ENCODE results near the gene CPED1.
"Not testable (repeated sequence)": the region's sequence is repeated elsewhere in the genome, so short reads cannot be mapped to it uniquely, and the experiment has no call there.

The CPED1 gene

DNA sequence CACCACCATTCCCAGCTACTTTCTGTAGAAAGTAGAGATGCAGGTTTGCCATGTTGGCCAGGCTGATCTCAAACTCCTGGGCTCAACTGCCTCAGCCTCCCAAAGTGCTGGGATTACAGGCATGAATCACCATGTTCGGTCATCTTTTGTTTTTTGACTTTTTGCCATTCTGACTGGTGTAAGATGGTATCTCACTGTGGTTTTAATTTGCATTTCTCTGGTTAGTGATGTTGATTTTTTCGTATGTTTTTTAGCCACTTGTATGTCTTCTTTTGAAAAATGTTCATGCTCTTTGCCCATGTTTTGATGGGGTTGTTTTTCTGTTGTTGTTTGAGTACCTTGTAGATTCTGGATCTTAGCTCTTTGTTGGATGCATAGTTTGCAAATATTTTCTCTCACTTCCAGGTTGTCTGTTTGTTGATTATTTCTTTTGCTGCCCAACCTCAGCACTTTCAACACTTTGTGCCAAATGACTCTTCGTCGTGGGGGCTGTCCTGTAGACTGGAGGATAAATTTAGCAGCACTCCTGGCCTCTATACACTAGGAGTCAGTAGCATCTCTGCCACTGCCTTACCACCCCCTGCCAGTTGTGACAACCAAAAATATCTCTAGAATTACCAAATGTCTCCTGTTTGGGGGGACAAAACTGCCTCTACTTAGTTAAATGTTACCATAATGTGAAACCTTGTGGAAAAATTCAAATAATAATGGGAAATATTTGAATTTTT, 6.5 kb upstream of the CPED1 start:
- no peak for DNase-seq

DNA sequence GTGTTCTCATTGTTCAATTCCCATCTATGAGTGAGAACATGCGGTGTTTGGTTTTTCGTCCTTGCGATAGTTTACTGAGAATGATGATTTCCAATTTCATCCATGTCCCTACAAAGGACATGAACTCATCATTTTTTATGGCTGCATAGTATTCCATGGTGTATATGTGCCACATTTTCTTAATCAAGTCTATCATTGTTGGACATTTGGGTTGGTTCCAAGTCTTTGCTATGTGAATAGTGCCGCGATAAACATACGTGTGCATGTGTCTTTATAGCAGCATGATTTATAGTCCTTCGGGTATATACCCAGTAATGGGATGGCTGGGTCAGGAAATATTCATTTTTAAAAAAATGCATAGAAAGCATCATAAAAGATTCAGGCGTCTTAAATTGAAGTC, 4.9 kb upstream of the CPED1 start:
- DNase-seq = not testable (repeated sequence)

DNA sequence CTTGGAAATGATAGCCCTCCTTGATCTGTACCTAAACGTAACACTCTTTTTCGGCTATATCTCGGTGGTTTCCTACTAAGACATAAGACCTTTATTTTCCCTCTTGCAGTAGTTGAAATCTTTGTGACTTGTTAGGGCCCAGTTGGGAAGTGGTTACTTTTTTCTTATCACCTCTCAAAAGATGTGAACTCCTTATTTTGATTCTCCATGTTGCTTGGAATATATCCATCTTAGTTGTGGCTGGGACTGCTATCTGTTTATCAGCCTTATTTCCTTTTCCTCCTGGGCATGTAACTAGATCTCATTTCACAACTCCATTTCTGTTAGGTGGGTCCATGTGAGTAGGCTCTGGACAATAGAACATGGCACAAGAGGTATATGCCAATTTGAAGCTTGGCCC, 4.1 kb upstream of the CPED1 start:
- no peak for DNase-seq

DNA sequence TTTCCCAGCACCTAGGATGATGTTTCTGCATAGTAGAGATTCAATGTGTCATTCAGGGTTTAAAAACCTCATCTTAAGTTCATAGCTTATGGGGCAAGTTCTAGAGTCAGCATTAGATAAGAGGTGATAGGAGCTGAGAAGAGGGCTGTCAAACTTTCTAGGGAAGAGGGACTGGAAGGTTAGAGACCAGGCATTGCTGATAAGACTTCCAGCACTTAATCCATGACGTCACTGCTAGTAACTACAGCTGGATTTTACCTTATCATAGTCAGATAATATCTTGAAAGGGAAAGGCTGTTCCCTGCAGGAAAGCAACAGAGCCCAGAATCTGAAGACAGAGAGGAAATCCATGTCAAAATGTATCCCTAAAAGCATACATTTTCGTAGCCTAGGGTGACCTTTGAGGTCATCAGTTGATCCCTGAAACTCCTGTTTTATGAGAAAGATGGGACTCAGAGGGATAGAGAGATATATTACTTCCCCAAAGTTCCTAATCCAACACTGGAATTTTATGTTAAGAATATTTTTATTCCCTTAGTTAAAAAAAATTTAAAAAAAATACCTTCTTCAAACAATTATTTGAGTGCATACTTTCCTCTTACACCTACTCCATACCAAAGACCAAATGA, 3.3 kb upstream of the CPED1 start:
- DNase-seq = no peak

DNA sequence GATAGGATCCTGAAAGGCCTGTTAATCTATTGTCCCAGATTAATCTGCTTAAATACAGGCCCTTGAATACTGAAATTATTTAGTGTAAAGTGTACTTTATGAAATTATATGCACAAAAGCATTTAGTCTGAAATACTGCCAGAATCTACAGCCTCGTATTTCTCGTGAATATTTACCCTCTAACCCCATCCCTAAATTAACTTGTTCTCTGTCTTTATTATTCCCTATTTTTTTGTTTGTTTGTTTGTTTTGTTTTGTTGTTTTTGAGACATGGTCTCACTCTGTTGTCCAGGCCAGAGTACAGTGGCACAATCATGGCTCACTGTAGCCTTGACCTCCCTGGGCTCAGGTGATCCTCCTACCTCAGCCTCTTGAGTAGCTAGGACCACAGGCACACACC, 2.7 kb upstream of the CPED1 start:
- no peak for DNase-seq

DNA sequence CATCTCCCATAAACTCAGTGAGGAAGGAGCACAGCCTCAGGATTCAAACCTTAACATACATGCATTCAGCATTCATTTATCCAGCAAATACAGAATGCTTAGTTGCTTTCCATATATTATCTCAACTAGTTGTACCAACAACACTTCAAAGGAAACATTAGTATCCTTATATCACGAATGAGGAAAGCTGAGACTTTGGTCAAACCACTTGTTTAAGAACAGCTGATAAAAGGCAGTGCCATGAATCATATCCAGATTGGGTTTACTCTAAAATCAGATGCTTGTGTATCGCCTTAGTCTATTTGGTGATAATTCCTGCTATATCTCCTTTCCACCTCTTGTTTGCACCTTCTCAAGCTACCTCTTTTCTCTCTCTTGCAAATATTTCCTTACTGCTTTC, 1.9 kb upstream of the CPED1 start:
- DNase-seq = no peak

DNA sequence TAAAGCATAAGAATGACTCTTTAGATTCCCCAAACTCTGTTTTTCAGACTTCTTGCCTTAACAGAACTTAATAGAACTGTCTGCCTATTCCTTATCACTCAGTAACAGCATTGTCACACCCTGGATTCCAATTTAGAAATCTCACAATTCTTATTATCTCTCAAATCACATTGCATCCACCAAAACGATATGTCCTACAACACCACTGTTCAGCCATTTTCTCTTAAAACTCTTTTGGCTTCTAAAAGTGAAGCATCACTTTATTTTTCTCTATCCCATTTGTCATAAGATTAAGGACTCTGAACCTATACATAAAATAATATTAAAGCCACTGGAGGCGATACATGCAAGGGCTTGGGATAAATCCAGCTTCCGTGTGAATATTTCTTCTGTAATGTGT, 1.2 kb upstream of the CPED1 start:
- no peak for DNase-seq

DNA sequence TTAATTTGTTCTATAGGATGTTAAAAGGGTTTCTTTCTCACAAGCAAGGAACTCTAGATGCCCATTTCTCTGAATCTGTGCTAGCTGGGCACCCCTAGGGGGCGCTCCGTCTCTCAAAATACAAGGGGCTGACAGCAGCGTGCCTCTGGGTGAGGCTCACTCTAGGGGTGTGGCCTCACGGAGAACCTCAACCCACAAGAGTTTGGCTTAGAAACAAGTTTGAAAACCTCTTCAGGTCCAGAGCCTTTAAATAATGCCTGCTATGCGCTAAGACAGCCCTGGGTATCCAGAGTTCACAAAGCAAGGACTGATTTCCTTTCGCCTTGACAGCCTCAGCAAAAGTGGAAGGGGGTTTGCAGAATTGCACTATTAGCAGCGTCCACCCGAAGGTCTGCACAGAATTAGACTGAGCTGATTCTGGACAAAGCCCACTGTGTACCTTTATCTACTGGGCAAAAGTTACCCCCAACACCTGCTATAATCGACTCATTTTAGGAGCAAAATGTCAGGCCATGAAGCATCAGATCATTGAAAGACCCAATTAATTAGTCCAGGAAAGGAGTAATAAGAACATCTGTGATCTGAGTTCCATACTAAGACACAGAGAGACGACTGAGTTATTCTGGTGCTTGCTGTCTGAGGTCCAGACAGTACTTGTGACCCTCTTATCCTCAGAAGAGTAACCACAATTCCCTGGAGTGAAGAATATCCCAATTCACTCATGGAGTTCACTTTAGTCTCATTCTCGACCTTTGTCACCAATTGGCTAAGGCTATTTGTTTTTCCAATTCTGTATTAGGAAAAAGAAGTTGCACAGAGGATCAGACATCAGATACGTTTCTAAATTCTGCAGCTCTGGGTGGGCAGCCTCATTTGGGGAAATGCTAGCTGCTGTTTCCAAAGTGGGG, 574 bp upstream of the CPED1 start:
- peak; percentile 8 for DNase-seq

DNA sequence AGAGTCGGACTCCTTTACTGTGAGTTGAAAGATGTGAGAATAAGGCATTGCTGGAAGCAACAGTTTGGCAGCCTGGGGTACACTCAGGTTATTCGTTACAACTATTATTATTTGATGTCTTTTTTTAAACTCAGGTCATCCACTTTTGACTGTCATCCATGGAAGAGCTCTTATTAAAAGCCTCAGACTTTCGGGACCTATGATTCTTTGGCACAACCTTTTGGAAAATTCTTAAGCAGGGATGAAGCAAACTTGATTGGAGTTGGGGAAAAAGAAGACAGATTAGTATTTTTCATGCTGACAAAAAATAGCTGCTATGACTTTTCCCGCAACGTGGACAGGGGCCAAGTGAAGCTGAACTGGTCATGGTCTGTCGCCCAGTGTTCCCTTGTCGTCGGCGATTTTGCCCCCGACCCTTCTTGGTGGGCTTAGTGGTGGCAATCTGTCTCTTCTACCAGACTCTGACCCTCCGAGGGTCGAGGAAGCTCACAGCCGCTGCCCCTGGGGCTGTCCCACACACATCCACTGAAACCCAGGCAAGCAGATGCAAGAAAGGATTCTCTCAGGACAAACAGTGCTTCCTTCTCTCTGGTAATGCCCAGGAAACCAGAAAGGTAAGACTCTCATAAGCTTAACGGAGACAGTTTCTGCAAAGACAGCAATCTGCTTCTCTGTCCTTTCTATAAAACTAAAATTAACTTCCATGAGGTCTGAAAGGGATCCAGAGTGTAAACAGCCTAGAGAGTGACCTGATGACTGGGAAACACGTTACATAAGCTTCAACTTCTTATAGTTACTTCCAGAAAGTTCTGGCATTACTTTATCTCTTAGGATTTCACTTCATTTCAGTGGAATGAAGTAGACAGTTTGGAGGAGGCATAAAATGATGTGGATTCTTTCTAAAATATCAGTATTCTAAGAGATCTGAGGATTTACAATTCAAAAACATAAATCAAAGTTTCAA, 1.0 kb downstream of the CPED1 start:
- DNase-seq = no peak

DNA sequence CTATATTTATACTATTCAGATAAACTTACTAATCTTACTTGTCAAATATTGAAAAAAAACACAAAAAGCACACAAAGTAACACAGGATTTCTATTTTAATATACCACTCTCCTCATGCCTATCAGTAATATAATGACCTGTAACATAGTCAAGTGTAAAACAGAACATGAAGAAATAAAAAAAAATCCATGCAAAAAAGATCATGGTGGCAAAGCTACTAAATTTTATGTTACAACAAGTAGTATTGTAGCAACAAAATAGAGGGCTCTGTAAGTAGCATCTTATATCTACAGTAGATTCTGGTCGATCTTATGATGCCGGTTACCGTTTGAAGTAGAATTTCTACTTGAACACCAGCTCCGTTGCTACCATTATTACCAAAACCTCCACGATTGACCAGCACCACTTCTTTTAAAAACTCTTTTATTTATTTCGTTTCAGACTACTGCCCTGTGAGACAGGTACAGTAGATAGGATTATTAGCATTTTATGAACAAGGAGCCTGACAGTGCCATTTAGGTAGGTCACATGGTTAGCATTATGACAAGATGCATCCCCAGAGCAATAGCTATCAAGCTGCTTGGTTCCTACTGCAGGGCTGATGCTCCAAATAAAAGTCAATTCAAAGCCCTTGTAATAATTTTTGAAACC, 2.1 kb downstream of the CPED1 start:
- no peak for DNase-seq

DNA sequence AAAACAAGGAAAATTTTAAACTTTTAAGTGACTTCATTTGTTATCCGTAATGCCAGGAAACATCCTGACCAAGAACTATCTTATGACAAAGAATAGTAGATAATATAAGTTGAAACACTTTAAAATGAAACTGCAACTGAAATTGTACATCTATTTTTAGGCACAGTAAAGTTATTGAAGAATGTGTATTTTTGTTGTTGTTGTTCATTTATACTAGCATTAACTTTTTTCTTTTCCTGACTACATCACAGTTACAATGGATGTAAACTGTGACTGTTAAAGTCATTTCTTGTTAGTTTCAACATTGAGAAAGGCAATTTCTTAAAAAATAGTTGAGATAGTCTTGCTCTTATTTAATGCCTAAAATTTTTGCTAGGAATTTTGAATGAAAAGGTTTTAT, 2.6 kb downstream of the CPED1 start:
- no peak for DNase-seq

DNA sequence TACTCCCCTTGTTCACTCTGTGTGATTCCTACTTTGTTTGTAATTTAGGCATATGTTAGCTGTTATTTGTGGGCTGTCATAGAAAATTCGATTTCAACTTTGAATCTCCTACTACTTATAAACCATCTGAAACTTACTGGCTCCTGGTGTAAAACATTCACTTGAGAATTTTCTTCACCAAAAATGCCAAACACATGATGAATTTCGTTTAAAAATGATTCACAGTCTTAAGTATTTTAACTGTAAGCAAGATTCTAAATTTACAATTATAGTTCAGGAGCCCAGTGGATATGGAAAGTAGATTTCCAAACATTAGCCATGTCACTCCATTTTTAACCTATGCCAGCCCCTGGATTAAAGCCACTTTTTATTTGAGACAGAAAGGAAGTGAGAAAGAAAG, 3.1 kb downstream of the CPED1 start:
- no peak for DNase-seq

DNA sequence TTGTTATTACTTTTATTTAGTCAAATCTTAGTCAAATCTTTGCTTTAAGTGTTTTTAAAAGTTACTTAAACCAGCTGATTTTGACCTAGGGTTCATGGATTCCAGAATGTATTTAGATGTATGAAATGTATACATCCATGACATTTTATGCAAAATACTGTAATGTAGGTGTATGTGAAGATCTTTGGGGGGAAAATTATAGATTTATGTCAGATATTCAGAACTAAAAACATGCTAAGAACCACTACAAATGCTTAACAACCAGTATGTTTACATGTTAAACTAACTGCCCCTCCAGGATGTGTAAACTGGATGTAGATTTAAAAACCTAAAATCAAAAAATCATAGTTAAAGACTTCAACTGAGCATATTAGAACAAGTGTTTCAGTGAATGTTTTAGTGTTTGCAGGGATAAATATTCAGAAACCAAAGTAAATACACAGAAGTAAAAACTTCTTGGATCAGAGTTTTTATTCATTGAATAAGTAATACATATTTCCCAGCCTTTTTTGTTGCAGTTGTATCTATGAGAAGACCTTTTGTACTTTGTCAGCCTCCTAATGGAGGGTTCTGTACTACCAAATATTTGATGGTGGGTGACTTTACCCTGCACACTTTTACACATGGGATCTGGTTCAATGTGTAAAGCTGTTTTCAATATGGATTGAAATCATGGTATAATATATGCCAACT, 3.9 kb downstream of the CPED1 start:
- DNase-seq = no peak

DNA sequence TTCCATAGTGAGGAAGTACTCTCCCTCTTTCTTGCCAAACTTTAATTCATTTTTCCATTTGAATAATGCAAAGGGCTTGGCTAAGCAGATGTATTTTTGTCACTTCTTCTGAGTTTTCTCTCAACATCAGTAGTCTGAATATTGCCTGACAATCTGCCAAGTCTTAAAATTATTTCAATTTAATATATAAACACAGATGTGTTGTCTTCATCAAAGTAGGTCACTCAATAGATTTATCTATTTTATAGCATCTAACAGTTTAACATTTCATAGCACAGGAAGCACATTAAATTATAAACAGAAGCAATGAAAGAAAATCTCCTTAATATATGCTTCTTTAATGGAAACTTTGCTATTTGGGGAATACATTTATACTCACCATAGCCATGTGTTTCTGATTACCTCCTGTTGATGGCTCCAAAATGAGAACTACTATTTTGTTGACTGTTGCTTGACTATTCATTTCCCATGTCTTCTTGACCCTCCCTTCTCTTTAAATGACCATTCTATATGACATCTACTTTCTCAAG, 4.5 kb downstream of the CPED1 start:
- no peak for DNase-seq

DNA sequence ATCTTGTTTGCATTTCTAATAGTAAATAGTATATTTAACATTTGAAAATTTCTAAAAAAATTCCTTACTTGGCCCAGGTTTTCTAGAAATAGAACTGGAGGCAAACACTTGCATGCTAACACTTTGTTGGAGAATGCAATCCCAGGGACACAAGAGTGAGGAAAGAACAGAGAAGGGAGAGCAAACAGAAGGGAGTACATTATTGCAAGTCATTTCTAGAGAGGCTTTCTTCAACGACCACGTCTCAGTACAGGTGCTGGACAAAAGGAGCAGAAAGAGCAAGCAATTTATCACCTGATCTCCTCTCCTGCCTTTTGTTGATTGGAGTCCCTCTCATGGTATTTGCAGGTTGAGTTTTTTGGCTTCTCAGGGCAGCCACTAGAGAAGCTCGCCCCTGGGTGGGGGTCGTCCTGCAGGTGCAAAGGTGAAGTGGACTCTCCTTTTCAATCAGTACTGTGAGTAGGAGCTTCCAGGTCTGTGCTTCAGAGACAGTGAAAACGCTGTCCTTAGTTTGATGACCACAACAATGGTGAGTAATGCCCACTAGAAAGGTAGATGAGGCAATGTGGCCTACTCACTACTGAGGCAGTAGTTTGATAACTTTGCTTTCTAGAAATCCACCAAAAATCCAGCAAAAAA, 5.2 kb downstream of the CPED1 start:
- no peak for DNase-seq

DNA sequence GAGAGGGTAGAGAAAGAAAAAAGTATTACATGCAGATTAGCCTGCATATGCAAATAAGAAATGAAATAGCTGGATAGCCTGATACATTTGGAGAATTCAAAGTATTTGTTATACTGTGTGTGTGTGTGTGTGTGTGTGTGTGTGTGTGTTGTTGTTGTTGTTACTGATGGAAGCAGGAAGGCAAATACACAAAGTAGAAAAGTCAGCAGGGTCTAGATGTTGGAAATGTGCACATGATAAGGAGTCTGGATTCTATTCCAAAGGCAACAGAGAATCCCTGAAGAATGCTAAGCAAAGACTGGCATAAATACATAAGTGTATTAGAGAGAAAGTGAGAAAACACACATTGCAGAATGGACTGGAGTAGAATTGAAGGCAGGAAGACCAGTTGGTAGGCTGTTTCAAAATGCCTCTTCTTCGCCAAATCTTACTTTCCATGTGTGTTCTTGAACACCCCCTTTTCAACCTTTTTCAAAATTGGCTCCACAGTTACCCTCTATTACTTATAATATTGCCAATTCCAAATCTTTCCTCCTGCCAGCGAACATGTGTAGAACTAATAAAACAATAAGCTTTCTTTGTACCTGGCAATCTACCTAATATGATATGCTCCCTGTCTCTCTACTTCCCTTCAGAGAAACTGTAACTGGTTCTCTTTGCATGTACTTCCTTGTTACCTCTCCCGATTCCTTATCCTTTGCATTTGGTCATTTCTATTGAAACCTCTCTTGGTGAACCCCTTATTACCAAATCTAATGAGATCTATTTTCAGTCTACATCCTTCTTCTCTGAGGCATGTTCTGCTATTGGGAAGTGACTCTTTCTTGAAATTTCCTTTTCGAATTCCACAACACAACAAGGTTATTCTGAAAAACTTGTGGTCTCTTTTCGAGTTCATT, 6.2 kb downstream of the CPED1 start:
- no peak for DNase-seq

DNA sequence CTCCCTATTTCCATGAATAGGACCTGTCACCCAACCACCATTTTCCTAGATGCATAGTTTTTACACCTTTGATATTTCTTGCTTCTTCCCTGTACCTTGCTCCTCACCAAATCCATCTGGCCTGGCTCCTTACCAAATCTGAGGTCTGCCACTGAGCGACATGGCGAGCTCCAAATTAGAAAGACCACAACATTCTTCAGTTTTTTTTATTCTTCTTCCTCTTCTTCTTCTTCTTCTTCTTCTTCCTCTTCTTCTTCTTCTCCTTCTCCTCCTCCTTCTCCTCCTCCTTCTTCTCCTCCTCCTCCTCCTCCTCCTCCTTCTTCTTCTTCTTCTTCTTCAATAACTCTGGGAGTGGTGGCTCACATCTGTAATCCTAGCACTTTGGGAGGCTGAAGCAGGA, 7.1 kb downstream of the CPED1 start:
- no peak for DNase-seq

DNA sequence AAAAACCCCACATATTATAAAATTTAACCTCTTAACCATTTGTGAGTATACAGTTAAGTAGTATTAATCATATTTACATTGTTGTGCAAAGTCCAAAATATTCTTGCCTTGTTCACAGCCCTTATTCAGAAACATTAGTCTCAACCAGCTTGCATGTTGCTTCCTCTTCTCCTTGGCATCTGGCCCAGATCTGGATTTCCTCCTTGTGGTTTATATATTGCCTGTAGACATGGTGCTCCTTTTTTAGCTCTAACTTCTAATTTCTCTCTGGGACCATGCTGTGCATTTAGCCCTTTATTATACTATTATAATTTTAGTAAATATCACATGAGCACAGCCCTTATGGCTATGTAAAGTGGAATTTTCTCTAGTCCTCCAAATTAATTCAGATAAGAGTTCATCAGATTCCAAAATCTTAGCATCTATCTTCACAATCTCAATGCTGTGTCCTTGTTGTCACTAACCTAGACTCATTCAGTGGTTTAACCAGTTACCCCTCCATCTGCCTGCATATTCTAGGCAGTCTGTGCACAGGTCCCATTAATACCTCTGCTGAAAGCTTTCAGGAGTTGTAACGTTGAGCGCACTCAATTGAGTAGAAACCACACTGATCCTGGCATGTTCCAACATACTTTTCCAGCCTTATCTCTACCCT, 7.9 kb downstream of the CPED1 start:
- no peak for DNase-seq

DNA sequence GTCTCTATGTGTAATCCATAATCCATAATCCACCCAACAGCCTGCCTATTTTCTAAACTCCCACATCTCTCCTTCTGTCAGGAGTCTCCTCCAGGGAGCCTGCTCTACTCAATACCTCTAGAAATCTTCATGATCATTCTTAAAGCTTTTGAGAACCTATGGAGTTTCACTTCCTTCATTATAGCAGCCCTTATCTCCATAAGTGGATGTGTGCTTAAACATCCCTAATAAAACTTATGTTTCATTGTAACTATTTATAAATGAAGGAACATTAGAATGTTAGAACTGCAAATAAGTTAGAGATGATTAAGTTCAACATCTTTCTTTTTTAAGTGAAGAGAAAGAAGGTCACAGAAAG, 8.5 kb downstream of the CPED1 start:
- DNase-seq = no peak

All from activated gamma-delta T cell (primary cell).